ENCODE data around the gene GORAB. TPM values are rescaled to one million over a fixed set of nuclear protein-coding genes. Genes with fewer than 3 reads are reported as not detected.

GORAB gene
- total and polyA plus RNA-seq, 2 of the 4 experiments (the other 2 are of a cell fraction) = 11.3 to 14.0 TPM

DNA sequence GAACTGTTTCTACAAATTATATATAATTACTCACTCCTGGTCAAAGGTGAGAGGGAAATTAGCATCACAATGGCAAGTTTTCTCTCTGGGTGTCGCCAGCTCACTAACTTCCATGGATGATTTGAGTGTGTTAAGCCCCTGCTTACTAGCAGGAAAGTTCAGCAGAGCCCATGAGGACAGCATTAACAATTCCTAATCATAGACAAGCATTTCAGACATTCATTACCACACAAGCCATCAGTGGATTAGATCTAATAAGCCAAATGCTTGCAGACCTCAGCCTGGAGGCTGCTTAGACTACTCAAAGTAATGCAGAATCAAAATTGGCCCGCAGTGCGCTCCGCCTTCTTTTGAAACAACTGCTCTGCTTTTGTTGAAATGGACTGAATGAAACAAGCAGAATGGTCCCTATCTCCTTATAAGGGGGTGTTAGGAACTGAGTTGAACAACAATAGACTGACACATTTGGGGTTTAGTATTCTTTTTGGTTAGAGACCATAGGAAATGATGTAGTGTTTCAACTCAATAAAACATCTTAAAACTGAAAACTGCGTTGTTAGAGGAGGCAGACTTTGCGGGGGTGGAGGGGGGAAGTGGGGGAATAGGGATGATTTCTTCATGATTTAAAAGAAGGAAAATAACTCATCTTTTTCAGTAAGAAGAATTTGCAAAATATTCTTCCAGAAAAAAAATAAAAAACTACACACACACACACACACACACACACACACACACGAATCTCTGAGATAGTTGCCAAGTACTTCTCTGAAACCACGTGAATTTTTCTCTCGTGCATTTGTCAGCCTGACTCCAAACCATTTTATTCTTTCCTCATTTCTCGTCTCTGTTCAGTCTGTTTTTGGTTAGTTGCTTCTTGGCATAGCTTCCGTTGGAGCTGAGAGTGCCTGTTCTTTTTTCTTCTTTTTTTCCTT lies 54.6 kb downstream of the GORAB start:
- no peak overlapping the region for H2AK5ac ChIP-seq (ENCODE audit: low read depth, low read length)
- H2BK20ac ChIP-seq (ENCODE audit: low read depth, low read length) = no peak overlapping the region
- ATAC-seq (ENCODE audit: low read depth) = peak; percentile 37
- DNase-seq = peak; percentile 40
- dilution Hi-C loops (cut with HindIII; ENCODE audit: low sequenced_read_pairs, unreplicated experiment) = no loop called here
- H3K18ac ChIP-seq (ENCODE audit: low read depth, low read length) = no peak overlapping the region
- no peak overlapping the region for H2BK15ac ChIP-seq (ENCODE audit: low read depth, low read length)
- H3K4me1 ChIP-seq (ENCODE audit: control insufficient read depth, insufficient read depth, low read length) = peaks cover 4% of the 10 kb centered on the region
- H3K36me3 ChIP-seq (ENCODE audit: control insufficient read depth, insufficient read depth, low read length) = no peaks in the 10 kb centered on the region
- no peak overlapping the region for H3K9ac ChIP-seq (ENCODE audit: low read depth, low read length)
- no peak overlapping the region for H3K23ac ChIP-seq (ENCODE audit: low read depth, low read length)
- H2AK9ac ChIP-seq (replicated peaks; ENCODE audit: low read depth, low read length, poor library complexity) = no peak overlapping the region
- TF ChIP-seq RCOR1 (IDR thresholded peaks at IDR 0.05; ENCODE audit: insufficient replicate concordance, low read length) (no peak), RAD21 (IDR thresholded peaks at IDR 0.05; ENCODE audit: low read length) (no peak), SMC3 (IDR thresholded peaks at IDR 0.05; ENCODE audit: low read depth, low read length) (no peak)
- TF ChIP-seq, protein P1, sequence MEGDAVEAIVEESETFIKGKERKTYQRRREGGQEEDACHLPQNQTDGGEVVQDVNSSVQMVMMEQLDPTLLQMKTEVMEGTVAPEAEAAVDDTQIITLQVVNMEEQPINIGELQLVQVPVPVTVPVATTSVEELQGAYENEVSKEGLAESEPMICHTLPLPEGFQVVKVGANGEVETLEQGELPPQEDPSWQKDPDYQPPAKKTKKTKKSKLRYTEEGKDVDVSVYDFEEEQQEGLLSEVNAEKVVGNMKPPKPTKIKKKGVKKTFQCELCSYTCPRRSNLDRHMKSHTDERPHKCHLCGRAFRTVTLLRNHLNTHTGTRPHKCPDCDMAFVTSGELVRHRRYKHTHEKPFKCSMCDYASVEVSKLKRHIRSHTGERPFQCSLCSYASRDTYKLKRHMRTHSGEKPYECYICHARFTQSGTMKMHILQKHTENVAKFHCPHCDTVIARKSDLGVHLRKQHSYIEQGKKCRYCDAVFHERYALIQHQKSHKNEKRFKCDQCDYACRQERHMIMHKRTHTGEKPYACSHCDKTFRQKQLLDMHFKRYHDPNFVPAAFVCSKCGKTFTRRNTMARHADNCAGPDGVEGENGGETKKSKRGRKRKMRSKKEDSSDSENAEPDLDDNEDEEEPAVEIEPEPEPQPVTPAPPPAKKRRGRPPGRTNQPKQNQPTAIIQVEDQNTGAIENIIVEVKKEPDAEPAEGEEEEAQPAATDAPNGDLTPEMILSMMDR (conservative IDR thresholded peaks at IDR 0.05; ENCODE audit: low read depth, low read length) = no peak
- H3K79me1 ChIP-seq (ENCODE audit: low read depth in 1 of 2, low read length in 2 of 2) = no peaks in the 10 kb centered on the region
- no peaks in the 10 kb centered on the region for H3K9me1 ChIP-seq (ENCODE audit: insufficient read depth, low read length)
- no peak overlapping the region; the same call in 1 of the 2 replicates for H3K14ac ChIP-seq (replicated peaks; ENCODE audit: low read depth, low read length)
- H2BK120ac ChIP-seq (ENCODE audit: low read depth, low read length) = no peak overlapping the region
- peak overlapping the region; percentile 26 for H2AFZ ChIP-seq (replicated peaks; ENCODE audit: low read length, poor library complexity)
- H4K8ac ChIP-seq (ENCODE audit: low read depth in 2 of 2, low read length in 2 of 2) = peak overlapping the region in 1 of 2 experiments; percentile 42; a peak in 1 of 4 replicates
- no CpG with 5 or more reads among the region's 11 CpGs for WGBS, 2 experiments (ENCODE audit: extremely low coverage in 2 of 2, insufficient read length in 1 of 2)
- no peak overlapping the region for H4K5ac ChIP-seq (ENCODE audit: low read depth, low read length)
- 0 out of 2 replicates have a peak overlapping the region, but pooled peaks have one; percentile 35 for H3K4ac ChIP-seq (ENCODE audit: low read depth, low read length)
- intact Hi-C loops (cut with micrococcal nuclease) = no loop called here
- in situ Hi-C loops (cut with MboI; ENCODE audit: low sequenced_read_pairs) = no loop called here
- H3K27me3 ChIP-seq (ENCODE audit: control insufficient read depth, insufficient read depth, low read length) = no peaks in the 10 kb centered on the region; the same call in 1 of the 2 replicates
- CTCF ChIA-PET = interaction anchor here (0.6 kb wide), 1 partner anchor 71 kb away, joined by 6 read pairs; no protein-coding TSS in a partner anchor
- POLR2A ChIA-PET (ENCODE audit: unreplicated experiment) = no interaction called here
- no peak overlapping the region for H3K56ac ChIP-seq (ENCODE audit: extremely low read depth, insufficient read depth, low read length)
- no peak overlapping the region for H3K4me2 ChIP-seq (ENCODE audit: low read depth, low read length)
- H3K9me3 ChIP-seq (ENCODE audit: control insufficient read depth, insufficient read depth, low read length) = no peaks in the 10 kb centered on the region
- no TSS peak for BruUV-seq (replicated peaks)
- H4K20me1 ChIP-seq (ENCODE audit: insufficient read depth, low read length) = no peaks in the 10 kb centered on the region
- H4K91ac ChIP-seq (ENCODE audit: insufficient read depth, low read depth, low read length) = no peak overlapping the region
- H2BK5ac ChIP-seq (ENCODE audit: low read depth, low read length, poor library complexity, severe bottlenecking) = no peak overlapping the region
- no peak overlapping the region for H3K27ac ChIP-seq (ENCODE audit: insufficient read depth, low read length)
- no peak overlapping the region for H3K4me3 ChIP-seq (ENCODE audit: insufficient read depth, low read depth, low read length)
